Chondrocyte (in vitro differentiated cells): Measurements from ENCODE around the gene CPLX3. TPM values are rescaled to one million over a fixed set of nuclear protein-coding genes. Genes with fewer than 3 reads are reported as not detected.

Experiments used
- DNase-seq: peaks from one replicate; pipeline ENCODE4 v3.0.0; 2021; ENCODE audit warnings: mixed read lengths, low spot score
- H3K27ac Mint-ChIP-seq: one replicate; pipeline ENCODE4 v1.8.0; 2021; ENCODE audit warnings: mild to moderate bottlenecking, moderate library complexity, mixed read lengths; ENCODE audit not compliant: unreplicated experiment
- H3K27me3 Mint-ChIP-seq: 2 replicates; pipeline ENCODE4 v1.8.0; 2021; ENCODE audit warnings: low read depth, mixed read lengths
- H3K36me3 Mint-ChIP-seq: 2 replicates; pipeline ENCODE4 v1.8.0; 2021; ENCODE audit warnings: low read depth, mixed read lengths
- H3K4me1 Mint-ChIP-seq: 2 replicates; pipeline ENCODE4 v1.8.0; 2021; ENCODE audit warnings: low read depth, mild to moderate bottlenecking, mixed read lengths
- H3K4me3 Mint-ChIP-seq: one replicate; pipeline ENCODE4 v1.8.0; 2021; ENCODE audit warnings: mild to moderate bottlenecking, moderate library complexity, mixed read lengths; ENCODE audit not compliant: unreplicated experiment
- H3K9me3 Mint-ChIP-seq: 2 replicates; pipeline ENCODE4 v1.8.0; 2021; ENCODE audit warnings: low read depth, mixed read lengths
- CTCF ChIP-seq: fragments of 200-600 bp; sonication (generic); IDR thresholded peaks from 2 replicates; pipeline ENCODE4 v1.5.0; 2021; ENCODE audit warnings: antibody characterized with exemption, mild to moderate bottlenecking, moderate library complexity
- long read RNA-seq: library from polyadenylated mRNA; stranded (forward); transcript quantifications from one replicate; pipeline ENCODE4 v2.0.0, GENCODE V29; 2021
- total RNA-seq: library from RNA; stranded (reverse); gene quantifications from 3 replicates; pipeline ENCODE4 v1.2.1, GENCODE V29; 2021

The CPLX3 gene
- total RNA-seq, result not detected in 3 replicates
- long read RNA-seq, partial matches to known transcripts, result 0 of 1 reads
- long read RNA-seq, other reads (novel, unspliced or antisense), result 1 of 1 reads

DNA sequence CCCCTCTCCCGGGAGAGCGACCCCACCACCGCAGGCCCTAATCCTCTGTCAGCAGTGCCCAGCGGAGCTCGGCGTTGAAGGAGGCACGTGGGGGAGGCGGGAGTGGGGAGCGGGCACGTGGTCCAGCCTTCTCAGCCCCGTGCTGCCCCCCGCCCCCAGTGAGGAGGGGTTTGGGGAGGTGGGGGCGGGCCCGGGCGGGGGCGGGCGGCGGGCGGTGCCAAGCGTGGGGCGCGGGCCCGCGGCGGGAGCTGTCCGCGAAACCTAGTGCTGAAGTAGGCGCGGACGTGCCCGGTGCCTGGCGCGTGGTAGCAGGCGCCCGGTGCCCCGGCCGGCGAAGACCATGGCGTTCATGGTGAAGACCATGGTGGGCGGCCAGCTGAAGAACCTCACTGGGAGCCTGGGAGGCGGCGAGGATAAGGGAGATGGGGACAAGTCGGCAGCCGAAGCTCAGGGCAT lies at the start of gene CPLX3:
TSS of gene CPLX3 (plus strand) at position 264 of the 456 bp plus-strand sequence. CDS start at position 341, 77 bp downstream.
- no peak within 1 kb of the TSS for H3K4me3 Mint-ChIP-seq
- H3K27me3 Mint-ChIP-seq, result peaks cover 24% of the 10 kb centered on the region
- H3K9me3 Mint-ChIP-seq, result no peaks in the 10 kb centered on the region
- H3K36me3 Mint-ChIP-seq, result no peaks in the 10 kb centered on the region
- no peak for TF ChIP-seq CTCF
- H3K4me1 Mint-ChIP-seq, result no peaks in the 10 kb centered on the region
- DNase-seq, result no peak
- no peak within 1 kb of the TSS for H3K27ac Mint-ChIP-seq

DNA sequence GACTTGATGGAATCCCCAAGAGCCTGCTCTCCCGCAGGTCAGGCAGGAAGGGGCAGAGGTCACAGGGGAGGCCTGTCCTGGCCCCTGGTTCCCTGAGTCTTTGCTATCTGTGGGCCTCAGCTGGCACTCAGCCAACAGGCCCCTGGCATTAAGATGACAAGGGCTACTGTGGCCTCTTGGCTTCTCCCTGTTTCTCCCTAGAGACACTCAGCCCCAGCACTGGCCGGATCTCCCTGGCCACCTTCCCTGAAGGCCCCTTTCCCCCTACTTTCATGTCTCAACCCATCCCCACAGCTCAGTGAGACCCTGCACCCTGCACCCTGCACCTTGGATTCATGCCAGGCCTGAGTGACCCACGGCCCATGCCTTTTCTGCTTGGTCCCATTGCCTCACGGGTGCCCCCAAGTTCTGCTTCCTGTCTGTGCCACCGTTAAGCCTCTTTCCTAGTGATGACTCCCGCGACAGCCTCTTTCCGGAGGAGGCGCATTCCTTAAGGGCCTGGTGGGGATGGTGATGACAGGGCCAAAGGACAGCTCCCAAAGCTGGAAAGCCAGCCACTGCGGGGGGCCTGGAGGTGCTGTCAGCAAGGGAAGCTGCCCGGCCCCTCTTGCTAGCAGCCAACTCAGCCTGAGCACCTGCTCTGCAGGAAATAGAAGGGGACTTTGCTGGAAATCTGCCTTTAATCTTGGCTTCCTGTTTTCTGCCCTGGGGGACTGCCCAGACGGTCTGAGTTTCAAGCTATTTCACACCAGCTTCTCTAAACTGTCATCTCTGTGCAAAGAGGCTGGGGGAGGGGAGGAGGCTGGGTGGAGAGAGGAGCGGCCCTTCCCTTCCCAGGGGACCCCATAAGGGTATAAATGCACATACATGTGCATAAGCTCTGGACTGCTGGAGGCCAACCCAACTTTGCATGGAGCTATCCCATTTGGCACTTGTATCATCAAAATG lies 49.3 kb upstream of the CPLX3 start:
- no peak for DNase-seq
- H3K4me1 Mint-ChIP-seq, result peaks cover 29% of the 10 kb centered on the region
- peak overlapping the region; percentile 87 for H3K27ac Mint-ChIP-seq

GRCh38 chr15:74777769-74778598 lies 48.4 kb upstream of the CPLX3 start:
- no peaks in the 10 kb centered on the region for H3K27me3 Mint-ChIP-seq
- no peak overlapping the region for H3K4me3 Mint-ChIP-seq
- H3K36me3 Mint-ChIP-seq, result no peaks in the 10 kb centered on the region
- no peak for DNase-seq
- no peak for TF ChIP-seq CTCF
- H3K4me1 Mint-ChIP-seq, result peaks cover 33% of the 10 kb centered on the region
- peak overlapping the region; percentile 66 for H3K27ac Mint-ChIP-seq
- H3K9me3 Mint-ChIP-seq, result no peaks in the 10 kb centered on the region

More for the DNA sequence above, 49.3 kb upstream of the CPLX3 start:
- H3K9me3 Mint-ChIP-seq, result no peaks in the 10 kb centered on the region
- H3K4me3 Mint-ChIP-seq, result no peak overlapping the region
- no peaks in the 10 kb centered on the region for H3K27me3 Mint-ChIP-seq
- no peak for TF ChIP-seq CTCF
- no peaks in the 10 kb centered on the region for H3K36me3 Mint-ChIP-seq

DNA sequence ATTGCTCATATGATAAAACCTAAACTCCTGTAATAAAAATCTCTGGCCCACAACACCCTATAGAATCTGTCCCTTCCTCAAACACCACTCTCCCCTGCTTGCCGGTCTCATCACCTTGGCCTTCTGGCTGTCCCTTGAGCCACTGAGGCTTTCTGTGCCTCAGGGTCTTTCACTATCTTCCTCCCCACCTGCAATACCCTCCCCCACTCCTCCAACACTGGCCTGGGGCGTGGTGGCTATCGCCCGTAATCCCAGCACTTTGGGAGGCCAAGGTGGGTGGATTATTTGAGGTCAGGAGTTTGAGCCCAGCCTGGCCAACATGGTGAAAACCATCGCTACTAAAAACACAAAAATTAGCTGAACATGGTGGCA lies 47.8 kb upstream of the CPLX3 start:
- TF ChIP-seq CTCF, result no peak
- no peaks in the 10 kb centered on the region for H3K27me3 Mint-ChIP-seq
- H3K9me3 Mint-ChIP-seq, result no peaks in the 10 kb centered on the region
- no peak for DNase-seq
- no peak overlapping the region for H3K27ac Mint-ChIP-seq
- peaks cover 39% of the 10 kb centered on the region for H3K4me1 Mint-ChIP-seq
- no peak overlapping the region for H3K4me3 Mint-ChIP-seq
- H3K36me3 Mint-ChIP-seq, result no peaks in the 10 kb centered on the region

- DNase-seq, result no peak
- TF ChIP-seq CTCF, result no peak
- no peaks in the 10 kb centered on the region for H3K27me3 Mint-ChIP-seq
- H3K9me3 Mint-ChIP-seq, result no peaks in the 10 kb centered on the region
- H3K4me3 Mint-ChIP-seq, result no peak overlapping the region
- H3K36me3 Mint-ChIP-seq, result no peaks in the 10 kb centered on the region
- no peak overlapping the region for H3K27ac Mint-ChIP-seq
- H3K4me1 Mint-ChIP-seq, result peaks cover 45% of the 10 kb centered on the region
Observed at GRCh38 chr15:74779162-74779648, 47.2 kb upstream of the CPLX3 start.
